HG03108 (cell line): ENCODE measurements around the gene AKR1C4.
"Not testable (repeated sequence)": the region's sequence is repeated elsewhere in the genome, so short reads cannot be mapped to it uniquely, and the experiment has no call there.

Experiments used
- ATAC-seq: cut with Tn5 transposase; IDR thresholded peaks from one replicate; pipeline ENCODE4 v1.9.1; 2021; ENCODE audit warnings: moderate library complexity; ENCODE audit not compliant: unreplicated experiment

AKR1C4 gene

GRCh38 chr10:5196702-5197113, at the start of gene AKR1C4:
AKR1C4 (plus strand) TSS chr10:5196837; CDS start chr10:5196868, 31 bp downstream.
- ATAC-seq, result no peak

DNA sequence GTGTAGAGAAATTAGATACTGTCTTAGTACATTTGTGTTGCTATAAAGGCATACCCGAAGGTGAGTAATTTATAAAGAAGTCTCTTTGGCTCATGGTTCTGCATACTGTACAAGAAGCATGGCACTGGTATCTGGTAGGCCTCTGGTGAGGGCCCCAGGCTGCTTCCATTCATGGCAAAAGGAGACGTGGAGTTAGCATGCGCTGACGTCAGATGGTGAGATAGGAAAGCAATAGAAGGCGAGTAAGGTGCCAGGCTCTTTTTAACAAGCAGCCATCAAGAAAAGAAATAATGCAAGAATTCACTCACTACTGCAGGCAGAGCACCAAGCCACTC, 49.8 kb upstream of the AKR1C4 start:
- no peak for ATAC-seq

DNA sequence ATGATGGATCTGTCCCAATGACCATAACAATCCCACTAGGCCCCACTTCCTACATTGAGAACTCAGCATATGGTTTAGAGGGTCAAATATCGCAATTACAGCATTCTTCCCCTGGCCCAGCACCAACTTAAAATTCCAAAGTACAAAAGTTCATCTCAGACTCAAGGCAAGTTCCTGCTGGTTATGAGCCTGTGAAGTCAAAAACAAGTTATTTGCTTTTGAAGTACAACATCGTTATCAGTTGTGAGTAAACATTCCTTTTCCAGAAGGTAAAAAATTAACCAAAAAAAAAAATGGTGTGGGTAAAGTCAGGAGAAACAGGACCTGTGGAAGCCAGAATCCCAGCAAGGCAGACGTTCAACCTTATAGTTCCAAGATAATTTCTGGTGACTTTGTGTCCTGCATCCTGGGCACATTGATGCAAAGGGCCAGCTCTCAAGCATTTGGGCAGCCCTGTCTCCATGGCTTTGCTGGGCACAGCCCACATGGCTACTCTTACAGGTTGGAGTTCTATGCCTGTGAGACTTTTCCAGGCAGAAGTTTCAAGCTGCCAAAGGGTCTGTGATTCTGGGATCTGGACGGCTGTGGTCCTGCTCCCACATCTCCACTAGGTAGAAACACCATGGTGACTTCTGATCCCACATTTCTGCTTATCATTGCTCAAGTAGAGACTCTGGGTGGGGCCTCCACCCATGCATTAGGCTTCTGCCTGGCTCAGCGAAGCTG, 49.2 kb upstream of the AKR1C4 start:
- ATAC-seq, result no peak

DNA sequence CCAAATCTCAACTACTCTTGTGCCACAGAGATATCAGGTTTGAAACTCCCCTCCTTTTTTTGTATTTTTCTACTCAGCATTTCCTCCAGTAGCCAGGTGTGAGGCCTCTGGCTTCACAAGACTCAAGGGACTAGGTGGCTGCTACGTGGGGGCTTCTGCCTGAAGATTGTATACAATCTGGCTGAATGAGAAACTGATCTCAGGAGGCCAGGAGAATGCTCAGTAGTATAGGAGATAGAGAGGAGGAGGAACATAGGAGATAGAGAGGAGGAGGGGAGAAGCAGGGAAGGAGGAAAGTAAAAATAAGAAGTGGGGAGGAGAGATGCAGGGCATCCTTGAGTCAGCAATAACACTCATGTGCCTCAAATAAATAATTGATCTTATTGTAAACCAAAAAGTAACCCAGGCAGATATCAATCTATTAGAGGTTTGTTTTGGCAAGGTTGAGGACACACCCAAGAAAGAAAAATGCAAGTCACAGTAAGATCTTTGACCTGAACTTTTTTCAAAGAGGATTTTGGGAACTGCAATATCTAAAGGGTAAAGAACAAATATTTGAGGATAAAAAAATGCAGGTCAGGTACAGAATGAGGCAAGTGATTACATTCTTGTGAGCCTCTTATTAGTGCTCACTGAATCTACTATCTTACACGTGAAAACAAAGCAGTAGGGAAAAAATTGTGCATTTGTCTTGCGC, 48.5 kb upstream of the AKR1C4 start:
- ATAC-seq, result no peak

- no peak for ATAC-seq
Measured at GRCh38 chr10:5148678-5149032, 48.0 kb upstream of the AKR1C4 start.

DNA sequence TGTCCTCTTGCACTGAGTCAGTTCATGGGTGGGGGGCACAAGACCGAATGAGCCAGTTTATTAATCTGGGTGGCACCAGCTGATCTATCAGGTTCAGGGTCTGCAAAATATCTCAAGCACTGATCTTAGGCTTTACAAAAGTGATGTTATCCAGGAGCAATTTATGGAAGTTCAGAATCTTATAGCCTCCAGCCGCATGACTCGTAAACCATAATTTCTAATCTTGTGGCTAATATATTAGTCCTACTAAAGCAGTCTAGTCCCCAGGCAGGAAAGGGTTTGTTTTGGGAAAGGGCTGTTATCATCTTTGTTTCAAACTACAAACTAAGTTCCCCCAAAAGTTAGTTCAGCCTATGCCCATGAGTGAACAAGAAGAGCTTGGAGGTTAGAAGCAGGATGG, 45.6 kb upstream of the AKR1C4 start:
- no peak for ATAC-seq

GRCh38 chr10:5155951-5156350, 40.7 kb upstream of the AKR1C4 start:
- ATAC-seq, result no peak

- no peak for ATAC-seq
Measured at GRCh38 chr10:5157501-5157900, 39.1 kb upstream of the AKR1C4 start.

DNA sequence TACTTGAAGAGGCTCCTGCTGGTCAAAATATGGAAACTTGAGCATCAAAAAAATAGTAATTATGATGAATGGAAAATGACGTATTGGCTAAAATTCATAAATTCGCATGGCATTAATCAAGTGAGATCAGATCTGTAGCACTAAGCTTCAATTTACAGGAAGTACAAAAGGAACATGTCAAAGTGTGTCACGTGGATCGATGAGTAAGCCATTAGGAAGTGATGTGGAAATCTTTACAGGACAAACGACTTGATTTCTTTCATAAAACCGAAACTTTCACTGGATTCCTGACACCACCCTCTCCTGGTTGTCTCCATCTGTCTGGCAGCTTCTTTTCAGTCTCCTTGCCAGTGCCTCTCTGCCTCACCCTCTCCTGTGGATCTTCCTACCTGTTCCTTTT, 37.5 kb upstream of the AKR1C4 start:
- ATAC-seq, result no peak

DNA sequence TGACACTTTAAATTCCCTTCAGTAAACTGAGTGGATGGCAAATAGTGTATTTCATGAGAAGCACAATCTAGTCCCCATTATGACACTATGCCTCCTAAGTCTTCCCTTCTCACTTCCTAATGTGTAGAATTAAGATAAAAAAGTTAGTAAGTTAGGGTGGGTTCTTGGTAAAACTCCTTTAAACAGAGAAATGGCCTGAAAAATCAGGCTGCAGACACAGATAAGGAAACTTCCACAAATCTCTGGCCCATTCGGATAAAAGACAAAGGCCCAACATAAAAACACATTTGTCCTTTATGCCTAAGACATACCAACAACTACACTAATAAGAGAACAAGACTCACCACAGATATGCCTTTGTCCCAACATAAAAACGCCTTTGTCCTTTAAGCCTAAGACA, 33.1 kb upstream of the AKR1C4 start:
- no peak for ATAC-seq

GRCh38 chr10:5165738-5166137, 30.9 kb upstream of the AKR1C4 start:
- no peak for ATAC-seq

DNA sequence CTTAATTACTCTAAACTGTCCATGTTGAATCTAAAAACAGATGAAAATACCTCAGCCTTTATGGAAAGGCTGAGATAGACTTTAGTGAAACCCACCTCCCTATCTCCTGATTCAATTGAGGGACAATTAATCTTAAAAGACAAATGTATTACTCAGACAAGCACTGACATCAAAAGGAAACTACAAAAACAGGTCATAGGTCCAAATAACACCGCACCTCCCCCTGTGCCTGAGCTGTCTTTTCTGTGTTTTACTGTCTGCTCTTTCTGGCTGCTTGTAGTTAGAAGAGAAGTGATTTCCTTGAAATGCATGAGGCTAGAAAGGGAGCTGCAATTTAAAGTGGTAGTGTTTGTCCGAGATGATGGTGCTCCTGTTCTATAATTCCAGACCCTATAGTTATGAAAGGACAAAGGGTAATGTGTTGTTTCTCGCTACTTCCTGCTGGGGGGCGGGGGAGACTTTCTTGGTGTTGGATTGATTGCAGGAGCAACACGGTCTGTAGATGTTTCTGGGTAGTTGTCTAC, 27.7 kb upstream of the AKR1C4 start:
- ATAC-seq, result no peak

DNA sequence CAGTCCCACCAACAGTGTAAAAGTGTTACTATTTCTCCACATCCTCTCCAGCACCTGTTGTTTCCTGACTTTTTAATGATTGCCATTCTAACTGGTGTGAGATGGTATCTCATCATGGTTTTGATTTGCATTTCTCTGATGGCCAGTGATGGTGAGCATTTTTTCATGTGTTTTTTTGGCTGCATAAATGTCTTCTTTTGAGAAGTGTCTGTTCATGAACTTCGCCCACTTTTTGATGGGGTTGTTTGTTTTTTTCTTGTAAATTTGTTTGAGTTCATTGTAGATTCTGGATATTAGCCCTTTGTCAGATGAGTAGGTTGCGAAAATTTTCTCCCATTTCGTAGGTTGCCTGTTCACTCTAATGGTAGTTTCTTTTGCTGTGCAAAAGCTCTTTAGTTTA, 21.1 kb upstream of the AKR1C4 start:
- ATAC-seq, result not testable (repeated sequence)

- not testable (repeated sequence) for ATAC-seq
Measured at GRCh38 chr10:5180503-5180902, 16.1 kb upstream of the AKR1C4 start.

GRCh38 chr10:5183923-5184322, 12.7 kb upstream of the AKR1C4 start:
- no peak for ATAC-seq

DNA sequence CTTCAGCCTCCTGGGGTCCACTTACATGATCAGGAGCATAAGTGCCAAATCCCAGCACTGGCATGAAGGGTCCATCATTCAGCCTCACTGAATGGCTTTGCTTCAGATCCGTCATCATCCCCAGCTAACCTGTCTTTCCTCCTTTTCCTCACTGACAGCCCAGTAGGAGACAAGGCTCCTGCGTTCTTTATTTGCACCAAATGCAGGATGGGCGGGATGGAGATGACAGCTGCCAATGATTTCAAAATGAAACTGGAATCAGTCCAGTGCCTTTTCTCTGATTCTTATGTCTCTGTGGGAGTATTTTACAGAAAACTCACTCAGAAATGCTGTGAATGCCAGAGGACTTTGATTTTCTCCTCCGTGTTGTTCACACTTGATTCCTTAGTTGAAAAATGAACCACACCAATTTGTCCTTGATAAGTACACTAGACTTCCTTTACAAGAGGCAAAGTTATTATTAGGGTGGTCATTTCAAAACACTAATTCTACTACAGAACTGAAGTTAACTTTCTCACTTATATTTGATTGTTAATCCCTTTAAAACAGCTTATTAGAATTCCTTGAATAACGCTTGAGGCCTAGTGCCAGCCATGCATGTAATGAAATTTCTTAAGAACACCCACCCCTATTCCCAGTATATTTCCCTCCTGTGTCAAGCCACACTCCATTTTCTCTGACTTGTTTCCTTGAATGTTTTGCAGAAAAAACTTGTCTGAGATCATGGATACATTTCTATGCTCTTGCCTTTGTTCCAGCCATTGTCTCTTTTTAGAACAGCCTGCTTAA, 11.5 kb upstream of the AKR1C4 start, which contains the start of gene AKR1C8:
TSS of gene AKR1C8 (minus strand) at position 164 of the 789 bp plus-strand sequence. CDS start at position 118, 46 bp downstream.
- ATAC-seq, result no peak

- no peak for ATAC-seq
Measured at GRCh38 chr10:5187867-5188266, 8.8 kb upstream of the AKR1C4 start.

GRCh38 chr10:5188358-5188757, 8.3 kb upstream of the AKR1C4 start:
- no peak for ATAC-seq

DNA sequence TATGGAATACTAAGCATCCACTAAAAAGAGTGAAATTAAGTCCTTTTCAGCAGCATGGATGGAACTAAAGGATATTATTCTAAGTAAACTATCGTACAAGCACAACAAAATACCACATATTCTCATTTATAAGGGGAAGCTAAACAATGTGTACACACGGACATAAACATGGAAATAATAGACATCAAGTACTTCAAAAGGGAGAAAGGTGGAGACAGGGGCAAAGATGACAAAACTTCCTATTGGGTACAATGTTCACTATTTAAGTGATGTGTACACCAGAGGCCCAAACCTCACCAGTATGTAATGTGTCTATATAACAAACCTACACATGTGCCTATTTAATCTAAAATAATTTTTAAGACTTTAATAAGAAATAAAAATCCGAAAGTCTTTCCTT, 2.2 kb upstream of the AKR1C4 start:
- ATAC-seq, result no peak

GRCh38 chr10:5195727-5196374, 786 bp upstream of the AKR1C4 start:
- no peak for ATAC-seq

- ATAC-seq, result no peak
Measured at GRCh38 chr10:5198386-5198785, 1.7 kb downstream of the AKR1C4 start.
